Umbilical cord (tissue), 2 donors: ENCODE measurements around the gene PPP1R9A. TPM values are rescaled to one million over a fixed set of nuclear protein-coding genes. Genes with fewer than 3 reads are reported as not detected.

Experiments used
- DNase-seq: peaks from one replicate; pipeline ENCODE4 v3.0.0-alpha.2; 2015; ENCODE audit warnings: low spot score
- total RNA-seq: library from RNA; depleted of rRNA; stranded (reverse); fragments of >200 nt; gene quantifications from one replicate; pipeline ENCODE4 v1.2.3, GENCODE V29; 2014; ENCODE audit warnings: low replicate concordance; ENCODE audit not compliant: insufficient read depth

The PPP1R9A gene
- total RNA-seq, 1 donor from 2014 or later = 10.4 TPM

- DNase-seq = no peak
Observed at GRCh38 chr7:94909179-94909466, 1.7 kb downstream of the PPP1R9A start.

DNA sequence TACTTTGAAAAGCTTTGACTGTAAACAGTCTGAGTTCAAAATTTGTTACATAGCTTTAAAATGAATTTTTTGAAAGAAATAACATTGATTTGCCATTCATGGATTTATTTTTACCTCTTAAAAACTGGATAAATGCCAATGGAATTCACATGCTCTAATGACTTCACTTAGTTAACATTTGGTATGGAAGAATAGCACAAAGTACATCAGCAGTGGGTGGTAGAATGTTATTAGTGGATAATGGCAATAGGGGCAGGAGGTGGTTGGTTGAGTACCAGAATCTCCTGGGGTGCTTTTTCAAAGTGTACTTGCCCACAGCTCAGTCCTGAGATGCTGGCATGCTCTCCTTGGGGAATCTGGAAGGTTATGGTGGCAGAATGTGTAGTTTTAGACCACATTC lies 4.7 kb downstream of the PPP1R9A start:
- DNase-seq = no peak

DNA sequence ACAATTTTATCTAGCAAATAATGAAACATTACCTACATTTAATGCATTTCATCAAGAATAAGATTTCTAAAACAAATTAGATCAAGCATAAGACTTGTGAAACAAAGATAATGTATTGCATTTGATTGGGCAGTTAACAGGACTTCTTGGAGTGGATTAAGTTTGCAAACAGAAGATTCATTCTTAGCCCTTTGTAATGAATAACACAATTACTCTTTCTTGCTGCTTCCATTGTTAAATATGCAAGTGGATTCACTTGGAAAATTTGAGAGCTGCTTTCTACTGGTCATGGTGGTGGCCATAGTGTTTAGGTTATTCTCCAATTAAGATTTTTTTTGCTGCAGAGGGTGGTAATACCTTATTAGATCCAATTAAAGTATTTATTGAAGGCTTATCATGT lies 6.0 kb downstream of the PPP1R9A start:
- DNase-seq = no peak

- DNase-seq = no peak
Observed at GRCh38 chr7:94921911-94922310, 14.5 kb downstream of the PPP1R9A start.

DNA sequence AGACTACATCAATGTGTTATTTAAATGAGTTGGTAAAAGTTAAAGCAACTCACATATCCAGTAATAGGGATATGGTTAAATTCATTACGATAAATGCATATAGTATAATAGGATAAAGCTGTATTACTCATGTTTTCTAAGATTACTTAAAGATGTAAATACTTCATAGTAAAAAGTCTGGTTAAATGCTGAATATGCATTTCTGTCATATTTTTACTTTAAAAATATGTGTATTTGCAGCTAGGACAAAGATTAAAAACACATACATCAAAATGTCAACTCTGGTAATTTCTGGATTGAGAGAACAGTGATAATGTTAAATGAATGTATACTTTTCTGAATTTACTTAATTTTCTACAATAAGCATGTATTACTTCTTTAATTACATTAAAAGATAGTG lies 15.1 kb downstream of the PPP1R9A start:
- no peak for DNase-seq

GRCh38 chr7:94923412-94923811 lies 16.0 kb downstream of the PPP1R9A start:
- no peak for DNase-seq

GRCh38 chr7:94928168-94928707 lies 20.8 kb downstream of the PPP1R9A start:
- DNase-seq = no peak

DNA sequence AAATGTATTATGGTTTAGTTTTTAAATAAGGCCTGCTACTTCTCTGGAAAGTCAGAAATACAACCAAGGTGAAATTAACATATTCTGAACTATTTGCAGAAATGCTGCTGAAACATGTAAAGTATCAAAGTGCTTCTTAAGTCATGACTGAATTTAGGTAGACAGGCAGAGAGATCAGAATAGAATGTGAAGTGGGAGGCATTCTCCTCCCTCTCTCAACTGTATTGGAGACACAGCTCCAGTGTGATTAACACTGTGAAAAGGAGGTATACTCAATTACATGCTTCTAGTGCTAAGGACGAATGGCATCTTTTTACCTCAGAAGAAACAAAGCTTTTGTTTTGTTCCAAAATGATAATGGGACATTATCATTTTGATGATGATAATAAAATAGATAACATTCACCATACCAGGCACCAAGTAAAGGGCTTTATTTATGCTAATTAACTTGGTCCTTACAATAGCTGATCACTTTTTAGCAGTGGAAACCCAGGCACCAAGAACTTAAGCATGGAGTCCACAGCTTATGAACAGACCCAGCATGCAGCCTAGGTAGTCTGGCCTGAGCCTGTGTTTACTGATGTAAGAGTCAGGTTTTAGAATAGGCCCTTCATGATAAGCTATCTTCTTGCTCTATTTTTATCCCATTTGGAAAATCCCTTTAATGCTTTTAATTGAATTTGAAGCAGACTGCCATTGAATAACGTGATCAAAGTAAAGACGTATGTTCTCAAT lies 26.0 kb downstream of the PPP1R9A start:
- DNase-seq = no peak

DNA sequence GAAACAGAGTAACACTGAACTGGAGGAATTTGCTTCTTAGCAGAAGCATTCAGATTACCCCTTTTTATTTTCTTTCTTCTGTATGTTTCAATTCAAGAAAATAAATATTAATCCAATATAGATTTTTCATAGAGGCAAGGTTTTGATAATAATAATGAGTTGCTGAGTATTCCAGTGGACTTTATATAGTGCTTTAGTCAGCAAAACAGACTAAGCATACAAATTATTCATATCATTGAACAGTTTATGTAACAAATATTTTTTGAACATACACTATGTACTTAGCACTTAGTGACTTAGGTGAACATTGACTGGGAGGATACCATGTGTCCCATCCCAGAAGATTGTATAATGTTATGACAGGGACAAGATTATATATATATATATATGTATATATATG lies 32.0 kb downstream of the PPP1R9A start:
- DNase-seq = no peak

DNA sequence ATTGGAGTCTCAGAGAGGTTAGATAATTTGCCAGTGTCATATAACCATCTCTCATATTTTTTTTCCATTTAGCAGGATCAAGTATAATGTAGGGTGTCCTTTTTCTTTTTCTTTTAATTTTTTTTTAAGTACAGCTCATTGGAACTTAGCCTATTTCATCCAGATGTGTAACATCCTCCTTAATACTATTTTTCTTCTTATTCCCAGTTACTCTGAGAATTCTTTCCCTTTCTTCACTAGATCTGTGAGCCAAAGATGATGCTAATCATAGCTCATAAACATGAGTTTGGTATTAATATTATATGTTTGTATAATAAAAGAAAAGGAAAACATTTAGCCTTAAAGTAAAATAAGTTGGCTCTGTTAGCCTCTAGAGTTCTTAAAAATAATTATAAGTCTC lies 32.8 kb downstream of the PPP1R9A start:
- no peak for DNase-seq

GRCh38 chr7:94941844-94942632 lies 34.6 kb downstream of the PPP1R9A start:
- no peak for DNase-seq

- DNase-seq = no peak
Observed at GRCh38 chr7:94943134-94943533, 35.7 kb downstream of the PPP1R9A start.

- DNase-seq = no peak
Observed at GRCh38 chr7:94949532-94949931, 42.1 kb downstream of the PPP1R9A start.

GRCh38 chr7:94955807-94956206 lies 48.4 kb downstream of the PPP1R9A start:
- DNase-seq = no peak

DNA sequence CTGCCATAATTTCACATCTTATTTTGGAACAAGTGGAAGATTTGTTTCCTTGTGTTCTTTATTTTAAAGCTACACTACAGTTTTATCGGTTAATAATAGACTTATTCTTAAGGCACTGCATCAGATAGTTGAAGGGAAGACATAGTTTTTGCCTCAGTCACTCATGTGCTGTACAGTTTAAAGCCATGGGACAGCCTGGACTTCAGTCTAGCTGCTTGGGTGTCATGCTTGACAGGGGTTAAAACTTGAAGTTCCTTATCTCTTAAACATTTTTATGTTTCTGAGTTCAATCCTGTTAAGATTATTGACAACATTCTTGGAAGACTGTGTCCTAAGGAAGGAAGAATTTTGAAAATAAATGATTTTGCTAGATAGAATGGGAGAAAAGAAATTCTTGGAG lies 49.7 kb downstream of the PPP1R9A start:
- DNase-seq = peak; percentile 23

DNA sequence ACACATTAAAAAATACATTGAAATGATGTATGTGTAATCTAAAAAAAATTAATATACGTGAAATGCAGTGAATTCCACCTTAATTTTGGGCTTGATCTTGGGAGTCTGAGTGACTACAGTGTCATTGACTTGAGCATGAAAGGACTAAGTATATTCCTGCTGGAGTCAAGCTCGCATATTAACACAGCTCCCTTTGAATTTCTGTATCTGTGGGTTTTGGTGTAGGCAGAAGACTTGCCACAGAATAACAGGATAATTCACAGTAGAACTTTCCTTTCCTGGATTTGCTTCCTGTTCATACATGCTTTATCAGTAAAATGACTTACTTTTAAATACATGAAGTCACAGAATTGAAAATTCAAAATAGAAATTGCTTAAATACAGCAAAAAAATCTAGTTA lies 55.3 kb downstream of the PPP1R9A start:
- DNase-seq = no peak

DNA sequence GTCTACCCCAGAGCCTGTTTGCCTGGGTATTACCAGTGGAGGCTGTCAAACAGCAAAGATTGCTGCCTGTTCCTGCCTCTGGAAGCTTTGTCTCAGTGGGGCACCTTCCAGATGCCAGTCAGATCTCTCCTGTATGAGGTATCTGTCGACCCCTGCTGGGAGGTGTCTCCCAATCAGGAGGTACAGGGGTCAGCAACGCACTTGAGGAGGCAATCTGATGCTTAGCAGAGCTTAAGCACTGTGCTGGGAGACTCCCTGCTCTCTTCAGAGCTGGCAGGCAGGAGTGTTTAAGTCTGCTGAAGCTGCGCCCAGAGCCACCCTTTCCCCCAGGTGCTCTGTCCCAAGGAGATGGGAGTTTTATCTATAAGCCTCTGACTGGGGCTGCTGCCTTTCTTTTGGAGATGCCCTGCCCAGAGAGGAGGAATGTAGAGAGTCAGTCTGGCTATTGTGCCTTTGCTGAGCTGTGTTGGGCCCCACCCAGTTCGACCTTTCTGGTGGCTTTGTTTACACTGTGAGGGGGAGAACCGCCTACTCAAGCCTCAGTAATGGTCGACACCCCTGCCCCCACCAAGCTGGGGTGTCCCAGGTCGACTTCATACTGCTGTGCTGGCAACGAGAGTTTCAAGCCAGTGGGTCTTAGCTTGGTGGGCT lies 62.2 kb downstream of the PPP1R9A start:
- DNase-seq = no peak

- no peak for DNase-seq
Observed at GRCh38 chr7:94970085-94970576, 62.7 kb downstream of the PPP1R9A start.

DNA sequence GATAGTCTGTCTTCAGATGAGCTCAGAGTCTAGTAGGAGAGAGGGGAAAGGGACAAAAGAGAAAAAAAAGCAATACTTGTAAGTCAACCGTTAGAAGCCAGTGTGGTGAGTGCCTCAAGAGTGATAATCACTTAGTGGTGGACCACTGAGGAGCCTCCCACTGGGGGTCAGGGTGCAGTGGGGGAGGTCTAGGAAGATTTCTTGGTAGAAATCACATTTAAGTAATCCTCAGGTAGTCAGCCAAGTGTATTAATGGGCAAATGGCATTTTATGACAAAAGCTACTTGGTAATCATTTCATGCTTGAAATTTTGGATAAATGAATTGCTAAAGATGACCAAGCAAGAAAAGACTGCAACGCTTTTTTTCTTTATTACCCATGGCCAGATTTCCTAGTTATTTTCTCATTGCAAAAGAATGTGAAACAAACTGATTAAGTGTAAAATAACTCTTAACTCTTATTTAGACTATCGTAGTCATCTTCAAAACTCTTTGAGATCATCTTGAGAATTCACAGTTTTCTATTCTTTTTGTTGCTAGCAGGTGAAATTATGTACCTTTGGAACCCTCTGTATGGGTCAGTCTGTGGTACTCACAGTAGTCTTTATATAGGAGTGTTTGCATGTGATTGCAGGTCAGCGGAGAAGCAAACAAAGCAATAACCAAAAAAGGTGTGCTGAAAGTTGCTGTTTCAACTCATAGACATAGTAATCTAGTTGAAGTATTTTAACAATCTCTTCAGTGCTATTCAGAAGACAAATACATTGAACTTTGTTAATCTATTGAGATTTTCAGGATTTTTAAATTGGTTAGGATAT lies 63.9 kb downstream of the PPP1R9A start:
- DNase-seq = no peak

GRCh38 chr7:94972296-94972695 lies 64.9 kb downstream of the PPP1R9A start:
- no peak for DNase-seq

GRCh38 chr7:94973844-94974243 lies 66.5 kb downstream of the PPP1R9A start:
- DNase-seq = no peak

DNA sequence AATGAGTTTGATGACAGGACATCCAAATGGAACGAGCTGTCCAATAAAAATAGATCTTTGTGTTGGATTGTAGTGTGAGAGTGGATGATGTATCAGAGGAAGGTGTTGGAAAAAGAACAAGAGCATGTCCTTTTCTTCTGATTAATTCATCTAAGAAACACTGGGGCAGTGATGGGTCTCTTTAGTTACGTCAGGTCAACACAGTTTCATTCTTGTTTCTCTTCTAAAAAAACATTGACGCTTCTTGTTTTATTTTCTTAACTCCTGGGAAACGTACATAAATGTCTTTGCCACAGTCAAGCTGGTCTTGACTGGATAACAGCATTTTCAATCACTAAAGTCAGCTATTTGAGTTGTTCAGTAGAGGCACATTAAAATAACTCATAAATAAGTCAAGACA lies 67.0 kb downstream of the PPP1R9A start:
- DNase-seq = no peak
